HepG2 (cell line): Measurements from ENCODE around the gene ZDHHC14.

Experiments used
- ARID3A ChIP-seq: IDR thresholded peaks from 2 replicates; pipeline ENCODE4 v1.6.1; 2012; ENCODE audit warnings: low read depth, low read length, improper control_type of control experiment
- CEBPB ChIP-seq: IDR thresholded peaks from 2 replicates; pipeline ENCODE4 v1.6.1; 2011; ENCODE audit warnings: low read depth, low read length, improper control_type of control experiment, borderline replicate concordance
- EHMT2 ChIP-seq: fragments of 200-600 bp; sonication (generic); IDR thresholded peaks from 2 replicates; pipeline ENCODE4 v1.7.0; 2017; ENCODE audit warnings: antibody characterized with exemption, low read depth, low read length, borderline replicate concordance
- MIER3 ChIP-seq: IDR thresholded peaks from 2 replicates; pipeline ENCODE4 v1.6.1; 2016; ENCODE audit warnings: missing compliant biosample characterization, borderline replicate concordance
- MXD4 ChIP-seq: IDR thresholded peaks from 2 replicates; pipeline ENCODE4 v1.6.1; 2016; ENCODE audit warnings: mild to moderate bottlenecking, missing biosample characterization, missing genetic modification reagents
- MZF1 ChIP-seq: sonication (generic); formaldehyde crosslinking; IDR thresholded peaks from 2 replicates; pipeline ENCODE4 v1.8.1; 2023; ENCODE audit warnings: mild to moderate bottlenecking, missing genetic modification reagents, borderline replicate concordance
- POLR2A ChIP-seq, 2 experiments: IDR thresholded peaks; 2 replicates each; pipeline ENCODE4 v1.6.1; 2011; ENCODE audit warnings: low read depth in 2 of 2, low read length in 2 of 2, mild to moderate bottlenecking in 1 of 2, moderate library complexity in 1 of 2; ENCODE audit not compliant: insufficient read depth in 1 of 2
- STAG1 ChIP-seq: sonication (generic); formaldehyde crosslinking; IDR thresholded peaks from 2 replicates; pipeline ENCODE4 v1.4.0; 2020; ENCODE audit warnings: missing genetic modification reagents
- ZNF263 ChIP-seq: sonication (generic); formaldehyde crosslinking; IDR thresholded peaks from 2 replicates; pipeline ENCODE4 v1.4.0; 2020; ENCODE audit warnings: missing genetic modification reagents
- ZNF704 ChIP-seq: sonication (generic); formaldehyde crosslinking; IDR thresholded peaks from 2 replicates; pipeline ENCODE4 v1.8.1; 2023; ENCODE audit warnings: mild to moderate bottlenecking, inconsistent platforms, moderate library complexity, missing genetic modification reagents, borderline replicate concordance

- TF ChIP-seq POLR2A (IDR thresholded peaks at IDR 0.05; ENCODE audit: insufficient read depth in 1 of 2, low read depth in 2 of 2, low read length in 2 of 2) = no peak
- TF ChIP-seq ARID3A = no peak
- TF ChIP-seq STAG1 (CRISPR knock-in tag) = no peak
- TF ChIP-seq MXD4 (CRISPR knock-in tag) = no peak
- TF ChIP-seq ZNF704 (CRISPR knock-in tag) = no peak
- TF ChIP-seq MZF1 = no peak
- TF ChIP-seq ZNF263 (CRISPR knock-in tag) = no peak
- no peak for TF ChIP-seq EHMT2
- no peak for TF ChIP-seq CEBPB
- no peak for TF ChIP-seq MIER3 (CRISPR knock-in tag)
Observed at GRCh38 chr6:157648561-157648960, 267.6 kb downstream of the ZDHHC14 start.
